Keratinocyte (primary cell): Measurements from ENCODE around the gene LSM7. TPM values are rescaled to one million over a fixed set of nuclear protein-coding genes. Genes with fewer than 3 reads are reported as not detected.

ENCODE experiments used
- DNase-seq: peaks from one replicate; pipeline ENCODE4 v3.0.0-alpha.2; 2011; ENCODE audit warnings: low read depth, missing footprints, low spot score
- FAIRE-seq: peaks from 2 replicates; lab custom pipeline; 2011; peaks lifted over from hg19 to GRCh38; lab: Jason Lieb, UNC
- H2AFZ ChIP-seq: 2 replicates; pipeline ENCODE4 v1.6.0; 2012; ENCODE audit warnings: low read length, control low read depth, inconsistent platforms; ENCODE audit not compliant: control insufficient read depth
- H3K27ac ChIP-seq: 2 replicates; pipeline ENCODE4 v1.5.1; 2011; ENCODE audit warnings: low read length; ENCODE audit not compliant: control insufficient read depth, insufficient read depth
- H3K27me3 ChIP-seq: 3 replicates; pipeline ENCODE4 v1.6.0; 2011; ENCODE audit warnings: low read length; ENCODE audit not compliant: control insufficient read depth, insufficient read depth; ENCODE audit errors: extremely low read depth
- H3K36me3 ChIP-seq, 2 experiments: 2 replicates in 1 of 2; 3 replicates in 1 of 2; pipeline ENCODE4 v1.5.1; 2011; ENCODE audit warnings: low read length in 2 of 2, mild to moderate bottlenecking in 1 of 2; ENCODE audit not compliant: control insufficient read depth in 2 of 2, insufficient read depth in 2 of 2; ENCODE audit errors: extremely low read depth in 1 of 2
- H3K4me1 ChIP-seq: 3 replicates; pipeline ENCODE4 v1.5.1; 2011; ENCODE audit warnings: low read length; ENCODE audit not compliant: control insufficient read depth, insufficient read depth; ENCODE audit errors: extremely low read depth
- H3K4me2 ChIP-seq: 3 replicates; pipeline ENCODE4 v1.6.0; 2011; ENCODE audit warnings: low read depth, low read length; ENCODE audit not compliant: control insufficient read depth, insufficient read depth; ENCODE audit errors: extremely low read depth
- H3K4me3 ChIP-seq, 3 experiments: fragments of 200-600 bp in 1 of 3; sonication (generic) in 1 of 3; 2 replicates in 2 of 3; 3 replicates in 1 of 3; pipeline ENCODE4 v1.5.1; 2011 to 2016; ENCODE audit warnings: low read length in 3 of 3, mild to moderate bottlenecking in 3 of 3, control low read depth in 2 of 3, inconsistent platforms in 1 of 3, low read depth in 1 of 3, mixed read lengths in 1 of 3, mixed run types in 1 of 3, moderate library complexity in 1 of 3; ENCODE audit not compliant: control insufficient read depth in 2 of 3, insufficient read depth in 2 of 3; ENCODE audit errors: extremely low read depth in 1 of 3
- H3K79me2 ChIP-seq: 2 replicates; pipeline ENCODE4 v1.6.0; 2012; ENCODE audit warnings: low read length; ENCODE audit not compliant: control insufficient read depth, insufficient read depth
- H3K9ac ChIP-seq: 3 replicates; pipeline ENCODE4 v1.6.0; 2011; ENCODE audit warnings: low read length; ENCODE audit not compliant: control insufficient read depth, insufficient read depth; ENCODE audit errors: extremely low read depth
- H3K9me1 ChIP-seq: 3 replicates; pipeline ENCODE4 v1.6.0; 2011; ENCODE audit warnings: low read length; ENCODE audit not compliant: control insufficient read depth, insufficient read depth; ENCODE audit errors: extremely low read depth
- H3K9me3 ChIP-seq: 2 replicates; pipeline ENCODE4 v1.5.1; 2012; ENCODE audit warnings: low read depth, low read length; ENCODE audit not compliant: control insufficient read depth
- H4K20me1 ChIP-seq: 3 replicates; pipeline ENCODE4 v1.6.0; 2011; ENCODE audit warnings: low read length; ENCODE audit not compliant: control insufficient read depth, insufficient read depth; ENCODE audit errors: extremely low read depth
- EZH2 ChIP-seq: IDR thresholded peaks from one replicate; pipeline ENCODE4 v1.6.1; 2012; ENCODE audit warnings: inconsistent platforms, mild to moderate bottlenecking, low read length, moderate library complexity
- dilution Hi-C: fragments of 300-500 bp; cut with MboI; formaldehyde crosslinking; loops from one replicate; pipeline ENCODE4 v1.7.0; 2020; ENCODE audit warnings: low sequenced_read_pairs; ENCODE audit not compliant: extremely low pct_ligation_motif_present
- polyA plus RNA-seq, 5 experiments: library from polyadenylated mRNA; depleted of rRNA in 3 of 5; stranded (reverse) in 3 of 5; stranded (forward) in 1 of 5; unstranded in 1 of 5; fragments of >200 nt; gene quantifications; 1 replicate in 1 of 5; 2 replicates in 3 of 5; 3 replicates in 1 of 5; pipeline versions ENCODE4 v1.2.1 to v1.2.3, GENCODE V29; 2011 to 2012; ENCODE audit warnings: missing spikeins in 2 of 5, low read depth in 1 of 5, low replicate concordance in 1 of 5
- TF ChIP-seq, protein P1 (sequence below), 3 experiments: IDR thresholded peaks in 1 of 3; conservative IDR thresholded peaks in 1 of 3; optimal IDR thresholded peaks in 1 of 3; 2 replicates in 2 of 3; 3 replicates in 1 of 3; pipeline versions ENCODE3 to v1.5.1; 2011; ENCODE audit warnings: low read length in 3 of 3, mild to moderate bottlenecking in 3 of 3, moderate library complexity in 2 of 3, control low read depth in 1 of 3, inconsistent platforms in 1 of 3; ENCODE audit not compliant: insufficient read depth in 2 of 3; ENCODE audit errors: extremely low read depth in 1 of 3

The LSM7 gene
- polyA plus RNA-seq, 1 donor (not counting 4 experiments of a cell fraction or from before 2014, with no cell fraction given), result 243 TPM

GRCh38 chr19:2355168-2356035 is 27.0 kb upstream of the LSM7 start:
- Histone ChIP-seq H3K27ac (no peak overlapping the region), H3K9ac (no peak overlapping the region), H3K36me3 (peaks cover 0 to 6% of the 10 kb centered on the region in 2 experiments), H4K20me1 (peaks cover 3% of the 10 kb centered on the region), H3K9me1 (no peaks in the 10 kb centered on the region), H3K79me2 (no peaks in the 10 kb centered on the region), H3K4me1 (no peaks in the 10 kb centered on the region), H3K4me2 (no peak overlapping the region), H3K27me3 (peaks cover 24% of the 10 kb centered on the region), H2AFZ (no peak overlapping the region), H3K4me3 (no peak overlapping the region), H3K9me3 (no peaks in the 10 kb centered on the region)
- dilution Hi-C loops, result no loop called here
- no peak for DNase-seq
- FAIRE-seq, result no peak
- TF ChIP-seq, protein P1, sequence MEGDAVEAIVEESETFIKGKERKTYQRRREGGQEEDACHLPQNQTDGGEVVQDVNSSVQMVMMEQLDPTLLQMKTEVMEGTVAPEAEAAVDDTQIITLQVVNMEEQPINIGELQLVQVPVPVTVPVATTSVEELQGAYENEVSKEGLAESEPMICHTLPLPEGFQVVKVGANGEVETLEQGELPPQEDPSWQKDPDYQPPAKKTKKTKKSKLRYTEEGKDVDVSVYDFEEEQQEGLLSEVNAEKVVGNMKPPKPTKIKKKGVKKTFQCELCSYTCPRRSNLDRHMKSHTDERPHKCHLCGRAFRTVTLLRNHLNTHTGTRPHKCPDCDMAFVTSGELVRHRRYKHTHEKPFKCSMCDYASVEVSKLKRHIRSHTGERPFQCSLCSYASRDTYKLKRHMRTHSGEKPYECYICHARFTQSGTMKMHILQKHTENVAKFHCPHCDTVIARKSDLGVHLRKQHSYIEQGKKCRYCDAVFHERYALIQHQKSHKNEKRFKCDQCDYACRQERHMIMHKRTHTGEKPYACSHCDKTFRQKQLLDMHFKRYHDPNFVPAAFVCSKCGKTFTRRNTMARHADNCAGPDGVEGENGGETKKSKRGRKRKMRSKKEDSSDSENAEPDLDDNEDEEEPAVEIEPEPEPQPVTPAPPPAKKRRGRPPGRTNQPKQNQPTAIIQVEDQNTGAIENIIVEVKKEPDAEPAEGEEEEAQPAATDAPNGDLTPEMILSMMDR (optimal IDR thresholded peaks at IDR 0.05 in 1 of 3, IDR thresholded peaks at IDR 0.05 in 1 of 3, conservative IDR thresholded peaks at IDR 0.05 in 1 of 3; ENCODE audit: extremely low read depth in 1 of 3, insufficient read depth in 2 of 3, low read length in 3 of 3), result no peak
- TF ChIP-seq EZH2, result no peak

DNA sequence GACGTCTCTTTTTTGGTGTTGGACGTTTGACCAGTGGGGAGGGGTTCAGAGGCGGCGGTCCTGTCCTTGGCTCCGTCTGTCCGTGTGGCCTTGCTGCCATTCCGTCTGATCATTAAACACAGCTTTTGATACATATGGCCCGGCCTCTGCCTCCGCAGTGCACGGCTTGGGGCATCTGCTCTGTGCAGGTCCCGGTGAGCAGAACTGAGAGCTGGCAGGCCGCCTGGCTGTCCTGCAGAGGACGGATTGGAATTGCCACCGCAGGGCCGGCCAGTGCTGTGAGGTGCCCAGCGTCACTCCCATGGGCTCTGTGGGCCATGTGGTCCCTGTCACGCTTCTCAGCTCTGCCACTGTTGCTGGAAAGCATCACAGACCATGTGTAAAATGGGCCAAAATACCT is 26.3 kb upstream of the LSM7 start:
- Histone ChIP-seq H3K79me2 (no peaks in the 10 kb centered on the region), H3K9ac (no peak overlapping the region)

More for the DNA sequence above, 26.3 kb upstream of the LSM7 start:
- Histone ChIP-seq H2AFZ (no peak overlapping the region), H3K4me2 (no peak overlapping the region), H3K4me1 (no peaks in the 10 kb centered on the region), H4K20me1 (peaks cover 3% of the 10 kb centered on the region), H3K4me3 (no peak overlapping the region), H3K27ac (no peak overlapping the region), H3K9me3 (no peaks in the 10 kb centered on the region), H3K27me3 (peaks cover 17% of the 10 kb centered on the region), H3K36me3 (peaks cover 0 to 11% of the 10 kb centered on the region in 2 experiments), H3K9me1 (no peaks in the 10 kb centered on the region)
- no peak for DNase-seq
- TF ChIP-seq EZH2, result no peak
- TF ChIP-seq, protein P1 (optimal IDR thresholded peaks at IDR 0.05 in 1 of 3, IDR thresholded peaks at IDR 0.05 in 1 of 3, conservative IDR thresholded peaks at IDR 0.05 in 1 of 3; ENCODE audit: extremely low read depth in 1 of 3, insufficient read depth in 2 of 3, low read length in 3 of 3), result no peak
- no peak for FAIRE-seq
- dilution Hi-C loops, result no loop called here
